GM12874 (cell line): ENCODE results near the gene MYO3B.

Experiments
- TF ChIP-seq, protein P1 (sequence below): IDR thresholded peaks from 2 replicates; pipeline ENCODE4 v1.5.1; 2011; ENCODE audit warnings: low read depth, mild to moderate bottlenecking, control low read depth, low read length, moderate library complexity; ENCODE audit not compliant: insufficient read depth

Gene MYO3B

GRCh38 chr2:170582751-170583463 lies 405.0 kb downstream of the MYO3B start:
- TF ChIP-seq, protein P1, sequence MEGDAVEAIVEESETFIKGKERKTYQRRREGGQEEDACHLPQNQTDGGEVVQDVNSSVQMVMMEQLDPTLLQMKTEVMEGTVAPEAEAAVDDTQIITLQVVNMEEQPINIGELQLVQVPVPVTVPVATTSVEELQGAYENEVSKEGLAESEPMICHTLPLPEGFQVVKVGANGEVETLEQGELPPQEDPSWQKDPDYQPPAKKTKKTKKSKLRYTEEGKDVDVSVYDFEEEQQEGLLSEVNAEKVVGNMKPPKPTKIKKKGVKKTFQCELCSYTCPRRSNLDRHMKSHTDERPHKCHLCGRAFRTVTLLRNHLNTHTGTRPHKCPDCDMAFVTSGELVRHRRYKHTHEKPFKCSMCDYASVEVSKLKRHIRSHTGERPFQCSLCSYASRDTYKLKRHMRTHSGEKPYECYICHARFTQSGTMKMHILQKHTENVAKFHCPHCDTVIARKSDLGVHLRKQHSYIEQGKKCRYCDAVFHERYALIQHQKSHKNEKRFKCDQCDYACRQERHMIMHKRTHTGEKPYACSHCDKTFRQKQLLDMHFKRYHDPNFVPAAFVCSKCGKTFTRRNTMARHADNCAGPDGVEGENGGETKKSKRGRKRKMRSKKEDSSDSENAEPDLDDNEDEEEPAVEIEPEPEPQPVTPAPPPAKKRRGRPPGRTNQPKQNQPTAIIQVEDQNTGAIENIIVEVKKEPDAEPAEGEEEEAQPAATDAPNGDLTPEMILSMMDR: no peak

DNA sequence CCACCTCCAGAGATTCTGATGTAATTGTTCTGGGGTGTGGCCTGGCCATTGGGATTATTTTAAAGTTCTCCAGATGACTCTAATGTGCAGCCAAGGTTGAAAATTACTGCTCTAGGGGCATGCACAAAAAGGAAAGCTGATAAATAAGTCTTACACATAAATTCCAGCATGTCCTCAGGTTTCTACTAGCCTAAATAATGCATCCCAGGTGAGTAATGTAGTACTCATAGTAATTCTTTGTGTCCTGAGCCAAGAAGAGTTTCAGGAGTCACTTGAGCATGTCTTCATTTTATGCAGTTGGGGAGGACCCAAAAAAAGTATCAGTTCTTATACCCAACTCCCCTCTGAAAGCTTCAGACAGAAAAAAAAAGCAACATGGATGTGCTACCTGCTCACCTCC lies 407.1 kb downstream of the MYO3B start:
- TF ChIP-seq, protein P1: no peak

DNA sequence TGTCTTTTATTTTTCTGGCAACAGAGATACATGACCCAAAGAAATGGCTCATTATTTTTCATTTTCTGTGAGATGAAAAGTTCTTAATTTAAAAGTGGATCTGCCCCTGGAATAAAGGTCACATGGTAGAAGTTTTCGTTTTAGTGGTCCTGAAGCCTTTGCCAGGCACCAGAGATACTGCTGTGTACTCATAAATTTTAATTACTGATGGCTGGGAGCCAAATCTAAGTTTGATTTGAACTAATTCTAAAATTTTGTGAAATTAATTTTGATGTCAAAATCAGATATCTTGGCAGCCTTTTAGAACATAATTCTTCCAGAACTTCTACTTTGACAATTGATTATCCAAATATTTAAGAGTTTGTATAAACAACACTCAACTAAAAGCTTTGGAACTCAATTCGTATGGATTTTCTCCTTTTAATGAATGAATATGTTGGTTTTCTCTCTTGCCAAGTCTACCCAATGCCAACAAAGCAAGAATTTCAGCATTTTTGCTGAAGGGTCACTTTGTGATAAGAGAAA lies 408.7 kb downstream of the MYO3B start:
- TF ChIP-seq, protein P1: no peak

GRCh38 chr2:170587117-170587516 lies 409.2 kb downstream of the MYO3B start:
- TF ChIP-seq, protein P1: no peak

GRCh38 chr2:170587922-170588321 lies 410.0 kb downstream of the MYO3B start:
- TF ChIP-seq, protein P1: no peak

- TF ChIP-seq, protein P1: no peak
Measured at GRCh38 chr2:170588729-170589128, 410.8 kb downstream of the MYO3B start.

- TF ChIP-seq, protein P1: no peak
Measured at GRCh38 chr2:170596576-170596975, 418.6 kb downstream of the MYO3B start.
